Neural progenitor cell (in vitro differentiated cells): ENCODE results near the gene TGFBR2.

Experiments
- EZH2 ChIP-seq: fragments of 200-600 bp; sonication (generic); IDR thresholded peaks from 2 replicates; pipeline ENCODE4 v1.6.1; 2017; ENCODE audit warnings: antibody characterized with exemption, mild to moderate bottlenecking, moderate library complexity
- EZH2phosphoT487 ChIP-seq: fragments of 200-600 bp; sonication (generic); IDR thresholded peaks from 2 replicates; pipeline ENCODE4 v1.6.1; 2017; ENCODE audit warnings: antibody characterized with exemption
- TF ChIP-seq, protein P1 (sequence below): fragments of 200-600 bp; sonication (generic); IDR thresholded peaks from 2 replicates; pipeline ENCODE4 v1.5.1; 2017; ENCODE audit warnings: antibody characterized with exemption, mild to moderate bottlenecking

DNA sequence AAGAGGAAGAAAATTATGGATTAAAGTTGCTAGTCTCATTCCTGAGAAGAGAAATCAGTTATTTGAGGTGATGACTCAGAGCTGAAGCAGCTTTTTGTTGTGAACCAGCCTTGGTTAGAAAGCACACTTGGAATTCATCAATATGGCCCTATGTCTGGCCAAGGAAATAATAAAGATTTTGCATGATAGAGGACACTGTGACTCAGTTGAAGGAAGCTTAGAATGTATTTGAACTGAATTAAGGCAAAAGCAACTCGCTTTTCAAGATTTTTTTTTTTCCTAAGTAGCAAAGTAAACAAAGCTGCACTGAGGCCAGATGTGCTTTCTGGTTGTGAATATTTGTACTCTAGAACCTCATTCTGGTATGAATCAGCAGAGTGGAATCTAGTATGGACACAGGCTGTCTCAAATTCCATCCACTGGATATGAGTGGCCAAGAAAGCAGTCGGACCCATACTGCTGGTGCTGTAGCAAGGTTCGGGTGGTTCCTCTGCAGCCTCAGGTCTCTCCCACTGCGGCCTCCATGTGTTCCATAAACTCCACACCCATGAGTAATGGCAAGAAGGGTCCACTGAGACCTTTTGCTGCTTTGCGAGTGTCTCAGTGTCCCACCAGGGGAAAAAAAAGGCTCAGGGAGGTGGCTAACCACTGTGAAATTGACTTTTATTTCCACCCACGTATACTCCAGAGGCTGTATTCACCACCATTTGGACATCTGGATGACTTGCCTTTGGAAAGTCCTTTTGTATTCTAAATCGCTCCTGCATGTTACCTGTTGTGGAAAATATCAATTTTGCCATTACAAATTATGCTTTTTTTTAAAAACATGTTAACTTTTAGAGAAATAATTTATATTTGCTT lies 53.1 kb downstream of the TGFBR2 start:
- TF ChIP-seq, protein P1, sequence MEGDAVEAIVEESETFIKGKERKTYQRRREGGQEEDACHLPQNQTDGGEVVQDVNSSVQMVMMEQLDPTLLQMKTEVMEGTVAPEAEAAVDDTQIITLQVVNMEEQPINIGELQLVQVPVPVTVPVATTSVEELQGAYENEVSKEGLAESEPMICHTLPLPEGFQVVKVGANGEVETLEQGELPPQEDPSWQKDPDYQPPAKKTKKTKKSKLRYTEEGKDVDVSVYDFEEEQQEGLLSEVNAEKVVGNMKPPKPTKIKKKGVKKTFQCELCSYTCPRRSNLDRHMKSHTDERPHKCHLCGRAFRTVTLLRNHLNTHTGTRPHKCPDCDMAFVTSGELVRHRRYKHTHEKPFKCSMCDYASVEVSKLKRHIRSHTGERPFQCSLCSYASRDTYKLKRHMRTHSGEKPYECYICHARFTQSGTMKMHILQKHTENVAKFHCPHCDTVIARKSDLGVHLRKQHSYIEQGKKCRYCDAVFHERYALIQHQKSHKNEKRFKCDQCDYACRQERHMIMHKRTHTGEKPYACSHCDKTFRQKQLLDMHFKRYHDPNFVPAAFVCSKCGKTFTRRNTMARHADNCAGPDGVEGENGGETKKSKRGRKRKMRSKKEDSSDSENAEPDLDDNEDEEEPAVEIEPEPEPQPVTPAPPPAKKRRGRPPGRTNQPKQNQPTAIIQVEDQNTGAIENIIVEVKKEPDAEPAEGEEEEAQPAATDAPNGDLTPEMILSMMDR = no peak
- TF ChIP-seq EZH2phosphoT487 = no peak
- TF ChIP-seq EZH2 = no peak
